ENCODE measurements around the gene EDIL3.
"Not testable (repeated sequence)": the region's sequence is repeated elsewhere in the genome, so short reads cannot be mapped to it uniquely, and the experiment has no call there.

EDIL3 gene

GRCh38 chr5:84297641-84298040, 87.0 kb downstream of the EDIL3 start:
- DNase-seq: not testable (repeated sequence)

GRCh38 chr5:84292788-84293653, 91.7 kb downstream of the EDIL3 start:
- DNase-seq: no peak

- no peak for DNase-seq
Observed at GRCh38 chr5:84292000-84292642, 92.6 kb downstream of the EDIL3 start.

- no peak for DNase-seq
Observed at GRCh38 chr5:84290673-84291072, 94.0 kb downstream of the EDIL3 start.

- no peak for DNase-seq
Observed at GRCh38 chr5:84290161-84290560, 94.5 kb downstream of the EDIL3 start.

GRCh38 chr5:84287951-84288350, 96.7 kb downstream of the EDIL3 start:
- DNase-seq: no peak

GRCh38 chr5:84286662-84287061, 98.0 kb downstream of the EDIL3 start:
- DNase-seq: no peak

- DNase-seq: no peak
Observed at GRCh38 chr5:84285641-84286637, 98.7 kb downstream of the EDIL3 start.

GRCh38 chr5:84281383-84281782, 103.3 kb downstream of the EDIL3 start:
- no peak for DNase-seq

GRCh38 chr5:84279234-84279633, 105.4 kb downstream of the EDIL3 start:
- no peak for DNase-seq

GRCh38 chr5:84275609-84276008, 109.1 kb downstream of the EDIL3 start:
- no peak for DNase-seq

- DNase-seq: no peak
Observed at GRCh38 chr5:84274585-84275468, 109.9 kb downstream of the EDIL3 start.

- no peak for DNase-seq
Observed at GRCh38 chr5:84273517-84273883, 111.2 kb downstream of the EDIL3 start.

GRCh38 chr5:84272771-84273516, 111.7 kb downstream of the EDIL3 start:
- DNase-seq: no peak

GRCh38 chr5:84265739-84266550, 118.7 kb downstream of the EDIL3 start:
- no peak for DNase-seq

- DNase-seq: no peak
Observed at GRCh38 chr5:84265130-84265529, 119.5 kb downstream of the EDIL3 start.

GRCh38 chr5:84260939-84261338, 123.7 kb downstream of the EDIL3 start:
- DNase-seq: no peak

GRCh38 chr5:84260140-84260539, 124.5 kb downstream of the EDIL3 start:
- no peak for DNase-seq

GRCh38 chr5:84259283-84260045, 125.2 kb downstream of the EDIL3 start:
- DNase-seq: no peak

- no peak for DNase-seq
Observed at GRCh38 chr5:84257061-84257460, 127.6 kb downstream of the EDIL3 start.

Data from CD4-positive, alpha-beta T cell treated with Interleukin-21 for 1 hour (primary cell).